NCI-H2107 treated with DMSO at 0.1 percent for 48 hours (cell line): ENCODE data around the gene DCUN1D2.

ENCODE experiments used
- DNase-seq: peaks from one replicate; lab custom pipeline; 2025; ENCODE audit not compliant: unreplicated experiment; lab: John Stamatoyannopoulos, UW

Gene DCUN1D2

GRCh38 chr13:113520571-113520970, 30.1 kb upstream of the DCUN1D2 start:
- no peak for DNase-seq

- no peak for DNase-seq
These were observed 29.0 kb upstream of the DCUN1D2 start for GRCh38 chr13:113519556-113519955.

GRCh38 chr13:113518076-113518803, 27.7 kb upstream of the DCUN1D2 start:
- no peak for DNase-seq

GRCh38 chr13:113514847-113515246, 24.3 kb upstream of the DCUN1D2 start:
- DNase-seq, result no peak

GRCh38 chr13:113513761-113514160, 23.2 kb upstream of the DCUN1D2 start:
- DNase-seq, result no peak

- no peak for DNase-seq
These were observed 20.9 kb upstream of the DCUN1D2 start for GRCh38 chr13:113511361-113511760.

GRCh38 chr13:113510871-113511270, 20.4 kb upstream of the DCUN1D2 start:
- DNase-seq, result no peak

- DNase-seq, result no peak
These were observed 19.5 kb upstream of the DCUN1D2 start for GRCh38 chr13:113509989-113510388.

- no peak for DNase-seq
These were observed 18.2 kb upstream of the DCUN1D2 start for GRCh38 chr13:113508521-113509254.

- DNase-seq, result no peak
These were observed 17.2 kb upstream of the DCUN1D2 start for GRCh38 chr13:113507505-113508345.

GRCh38 chr13:113506871-113507388, 16.4 kb upstream of the DCUN1D2 start:
- no peak for DNase-seq

GRCh38 chr13:113506025-113506685, 15.6 kb upstream of the DCUN1D2 start:
- no peak for DNase-seq

GRCh38 chr13:113502686-113503085, 12.2 kb upstream of the DCUN1D2 start:
- no peak for DNase-seq

- DNase-seq, result no peak
These were observed 10.2 kb upstream of the DCUN1D2 start for GRCh38 chr13:113500530-113501265.

GRCh38 chr13:113499936-113500335, 9.4 kb upstream of the DCUN1D2 start:
- no peak for DNase-seq

GRCh38 chr13:113498905-113499304, 8.4 kb upstream of the DCUN1D2 start:
- DNase-seq, result no peak

GRCh38 chr13:113497217-113497616, 6.7 kb upstream of the DCUN1D2 start:
- no peak for DNase-seq

- peak; percentile 37 for DNase-seq
These were observed 5.1 kb upstream of the DCUN1D2 start for GRCh38 chr13:113495494-113496210.

- DNase-seq, result no peak
These were observed 2.9 kb upstream of the DCUN1D2 start for GRCh38 chr13:113493315-113493951.
